GM21447 (cell line): ENCODE measurements around the gene MACO1.
"Not testable (repeated sequence)": the region's sequence is repeated elsewhere in the genome, so short reads cannot be mapped to it uniquely, and the experiment has no call there.

Source experiments
- ATAC-seq: cut with Tn5 transposase; IDR thresholded peaks from one replicate; pipeline ENCODE4 v1.9.1; 2021; ENCODE audit not compliant: unreplicated experiment

Gene MACO1

GRCh38 chr1:25458541-25459298 lies 28.0 kb downstream of the MACO1 start:
- no peak for ATAC-seq

- no peak for ATAC-seq
Observed at GRCh38 chr1:25460020-25460419, 29.3 kb downstream of the MACO1 start.

GRCh38 chr1:25460816-25461215 lies 30.1 kb downstream of the MACO1 start:
- ATAC-seq, result not testable (repeated sequence)

- no peak for ATAC-seq
Observed at GRCh38 chr1:25461849-25462248, 31.2 kb downstream of the MACO1 start.

- ATAC-seq, result no peak
Observed at GRCh38 chr1:25462732-25463131, 32.0 kb downstream of the MACO1 start.

- ATAC-seq, result no peak
Observed at GRCh38 chr1:25467193-25467592, 36.5 kb downstream of the MACO1 start.

GRCh38 chr1:25467616-25468015 lies 36.9 kb downstream of the MACO1 start:
- ATAC-seq, result no peak

- no peak for ATAC-seq
Observed at GRCh38 chr1:25468033-25468432, 37.3 kb downstream of the MACO1 start.

GRCh38 chr1:25469177-25469576 lies 38.5 kb downstream of the MACO1 start:
- no peak for ATAC-seq

GRCh38 chr1:25472471-25472870 lies 41.8 kb downstream of the MACO1 start:
- no peak for ATAC-seq

- no peak for ATAC-seq
Observed at GRCh38 chr1:25473653-25474225, 43.0 kb downstream of the MACO1 start.

- ATAC-seq, result no peak
Observed at GRCh38 chr1:25474439-25475047, 43.8 kb downstream of the MACO1 start.

GRCh38 chr1:25476186-25477097 lies 45.7 kb downstream of the MACO1 start:
- ATAC-seq, result no peak

GRCh38 chr1:25477448-25478034 lies 46.8 kb downstream of the MACO1 start:
- ATAC-seq, result no peak

- ATAC-seq, result no peak
Observed at GRCh38 chr1:25478633-25479032, 47.9 kb downstream of the MACO1 start.

GRCh38 chr1:25481625-25482024 lies 50.9 kb downstream of the MACO1 start:
- no peak for ATAC-seq

- ATAC-seq, result no peak
Observed at GRCh38 chr1:25482211-25482610, 51.5 kb downstream of the MACO1 start.

GRCh38 chr1:25484096-25484495 lies 53.4 kb downstream of the MACO1 start:
- ATAC-seq, result no peak

- ATAC-seq, result no peak
Observed at GRCh38 chr1:25484533-25484932, 53.8 kb downstream of the MACO1 start.

GRCh38 chr1:25485536-25486411 lies 55.1 kb downstream of the MACO1 start:
- ATAC-seq, result no peak
